CD4-positive, alpha-beta T cell treated with Interferon alpha-2 for 1 hour (primary cell): ENCODE results near the gene TACC2.

Experiments
- DNase-seq, 2 donors: peaks; one replicate each; pipeline ENCODE4 v3.0.0-alpha.2; 2020 to 2022

The TACC2 gene

GRCh38 chr10:122234416-122234815 is 245.5 kb downstream of the TACC2 start:
- DNase-seq, result no peak

GRCh38 chr10:122236690-122237306 is 247.8 kb downstream of the TACC2 start:
- DNase-seq, result no peak

- DNase-seq, result no peak
Observed at GRCh38 chr10:122237331-122237990, 248.5 kb downstream of the TACC2 start.

- DNase-seq, result no peak
Observed at GRCh38 chr10:122239578-122240257, 250.8 kb downstream of the TACC2 start.

GRCh38 chr10:122240401-122240800 is 251.4 kb downstream of the TACC2 start:
- no peak for DNase-seq

GRCh38 chr10:122241836-122242235 is 252.9 kb downstream of the TACC2 start:
- DNase-seq, result no peak

GRCh38 chr10:122243550-122243949 is 254.6 kb downstream of the TACC2 start:
- no peak for DNase-seq

GRCh38 chr10:122244001-122244975 is 255.3 kb downstream of the TACC2 start:
- DNase-seq, result no peak

GRCh38 chr10:122245136-122245535 is 256.2 kb downstream of the TACC2 start:
- no peak for DNase-seq

- no peak for DNase-seq
Observed at GRCh38 chr10:122245897-122246296, 256.9 kb downstream of the TACC2 start.

- DNase-seq, result no peak
Observed at GRCh38 chr10:122246830-122247520, 258.0 kb downstream of the TACC2 start.

- no peak for DNase-seq
Observed at GRCh38 chr10:122248356-122249302, 259.7 kb downstream of the TACC2 start.

GRCh38 chr10:122249303-122249850 is 260.4 kb downstream of the TACC2 start:
- DNase-seq, result no peak

- DNase-seq, result no peak
Observed at GRCh38 chr10:122249991-122250750, 261.2 kb downstream of the TACC2 start.

GRCh38 chr10:122251459-122252255 is 262.7 kb downstream of the TACC2 start:
- DNase-seq, result no peak

- DNase-seq, result no peak
Observed at GRCh38 chr10:122252805-122253204, 263.8 kb downstream of the TACC2 start.

- DNase-seq, result no peak
Observed at GRCh38 chr10:122253605-122254004, 264.6 kb downstream of the TACC2 start.

GRCh38 chr10:122254831-122255230 is 265.9 kb downstream of the TACC2 start:
- no peak for DNase-seq
